Activated CD4-positive, alpha-beta T cell treated with anti-CD3 and anti-CD28 coated beads, Interleukin-2, Interleukin-6, amounts not matched to agents 100 ng/mL and 50 ng/mL, durations not matched to agents 16 hours and 8 hours (primary cell): ENCODE measurements around the gene KSR1.
A peak's percentile ranks its signal among the peaks of the same experiment; 100 is the strongest.

Experiments used
- DNase-seq: peaks from one replicate; pipeline ENCODE4 v3.0.0-alpha.2; 2020

Gene KSR1

GRCh38 chr17:27520491-27521185, 64.4 kb downstream of the KSR1 start:
- no peak for DNase-seq

GRCh38 chr17:27521281-27522027, 65.2 kb downstream of the KSR1 start:
- DNase-seq: no peak

- no peak for DNase-seq
Measured at GRCh38 chr17:27522028-27522635, 65.9 kb downstream of the KSR1 start.

- no peak for DNase-seq
Measured at GRCh38 chr17:27523712-27524111, 67.5 kb downstream of the KSR1 start.

GRCh38 chr17:27524594-27524993, 68.3 kb downstream of the KSR1 start:
- DNase-seq: no peak

GRCh38 chr17:27525316-27525715, 69.1 kb downstream of the KSR1 start:
- DNase-seq: no peak

GRCh38 chr17:27525836-27526603, 69.8 kb downstream of the KSR1 start:
- no peak for DNase-seq

- peak; percentile 85 for DNase-seq
Measured at GRCh38 chr17:27526604-27527002, 70.4 kb downstream of the KSR1 start.

- peak; percentile 35 for DNase-seq
Measured at GRCh38 chr17:27529230-27529796, 73.1 kb downstream of the KSR1 start.

- no peak for DNase-seq
Measured at GRCh38 chr17:27530764-27531391, 74.6 kb downstream of the KSR1 start.

GRCh38 chr17:27531469-27531961, 75.3 kb downstream of the KSR1 start:
- DNase-seq: no peak

- peak; percentile 41 for DNase-seq
Measured at GRCh38 chr17:27532269-27533263, 76.3 kb downstream of the KSR1 start.

GRCh38 chr17:27533874-27534815, 77.9 kb downstream of the KSR1 start:
- DNase-seq: no peak

GRCh38 chr17:27535178-27535928, 79.1 kb downstream of the KSR1 start:
- no peak for DNase-seq

GRCh38 chr17:27535975-27536374, 79.7 kb downstream of the KSR1 start:
- DNase-seq: no peak

- no peak for DNase-seq
Measured at GRCh38 chr17:27536781-27537180, 80.5 kb downstream of the KSR1 start.

- DNase-seq: no peak
Measured at GRCh38 chr17:27538156-27538955, 82.1 kb downstream of the KSR1 start.

GRCh38 chr17:27539152-27539551, 82.9 kb downstream of the KSR1 start:
- no peak for DNase-seq
